ENCODE data around the gene STK32A. TPM values are rescaled to one million over a fixed set of nuclear protein-coding genes. Genes with fewer than 3 reads are reported as not detected.

The STK32A gene
- total RNA-seq, 2 experiments from 2014 or later = not detected

- no peaks in the 10 kb centered on the region for H3K9me3 Mint-ChIP-seq
- POLR2A ChIA-PET = no interaction called here
- H3K4me3 Mint-ChIP-seq = no peak overlapping the region
- H3K36me3 Mint-ChIP-seq (ENCODE audit: low read depth) = no peaks in the 10 kb centered on the region
- no peaks in the 10 kb centered on the region for H3K4me1 Mint-ChIP-seq
- no peaks in the 10 kb centered on the region for H3K27me3 Mint-ChIP-seq
- no peak for DNase-seq
- CTCF ChIA-PET = no interaction called here
- no peak overlapping the region for H3K27ac Mint-ChIP-seq
These were observed 159.2 kb downstream of the STK32A start for GRCh38 chr5:147393874-147394672.

GRCh38 chr5:147396070-147396823 lies 161.4 kb downstream of the STK32A start:
- Mint-ChIP-seq H3K36me3 (ENCODE audit: low read depth) (no peaks in the 10 kb centered on the region), H3K4me1 (no peaks in the 10 kb centered on the region), H3K27me3 (no peaks in the 10 kb centered on the region), H3K4me3 (no peak overlapping the region), H3K27ac (no peak overlapping the region), H3K9me3 (no peaks in the 10 kb centered on the region)
- no peak for DNase-seq
- ChIA-PET POLR2A (no interaction called here), CTCF (no interaction called here)

GRCh38 chr5:147397616-147398015 lies 162.8 kb downstream of the STK32A start:
- Mint-ChIP-seq H3K27me3 (no peaks in the 10 kb centered on the region), H3K4me1 (no peaks in the 10 kb centered on the region), H3K27ac (no peak overlapping the region), H3K36me3 (ENCODE audit: low read depth) (no peaks in the 10 kb centered on the region), H3K9me3 (no peaks in the 10 kb centered on the region), H3K4me3 (no peak overlapping the region)
- no peak for DNase-seq
- POLR2A ChIA-PET = no interaction called here
- CTCF ChIA-PET = no interaction called here

DNA sequence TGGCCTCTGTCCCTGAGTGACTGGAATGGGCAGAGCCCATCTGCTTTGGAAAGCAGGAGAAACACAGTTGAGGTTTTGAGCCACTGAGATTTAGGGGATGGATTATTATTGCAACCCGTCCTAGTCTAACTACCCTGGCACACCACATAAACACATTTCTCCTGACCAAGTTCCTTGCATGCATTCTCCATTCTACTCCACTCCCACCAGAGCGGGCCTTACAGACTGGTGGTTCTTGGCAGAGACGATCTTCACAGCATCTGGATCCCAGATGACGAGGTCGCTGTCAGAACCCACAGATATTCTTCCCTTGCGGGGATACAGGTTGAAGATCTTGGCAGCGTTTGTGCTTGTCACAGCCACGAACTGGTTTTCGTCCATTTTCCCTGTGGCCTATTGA lies 164.0 kb downstream of the STK32A start:
- ChIA-PET POLR2A (no interaction called here), CTCF (interaction anchor here (1.6 kb wide), 1 partner anchor 28 kb away, joined by 3 read pairs; no protein-coding TSS in a partner anchor)
- H3K27ac Mint-ChIP-seq = no peak overlapping the region
- H3K27me3 Mint-ChIP-seq = no peaks in the 10 kb centered on the region
- H3K9me3 Mint-ChIP-seq = no peaks in the 10 kb centered on the region
- no peaks in the 10 kb centered on the region for H3K4me1 Mint-ChIP-seq
- no peak overlapping the region for H3K4me3 Mint-ChIP-seq
- no peaks in the 10 kb centered on the region for H3K36me3 Mint-ChIP-seq (ENCODE audit: low read depth)
- DNase-seq = no peak

DNA sequence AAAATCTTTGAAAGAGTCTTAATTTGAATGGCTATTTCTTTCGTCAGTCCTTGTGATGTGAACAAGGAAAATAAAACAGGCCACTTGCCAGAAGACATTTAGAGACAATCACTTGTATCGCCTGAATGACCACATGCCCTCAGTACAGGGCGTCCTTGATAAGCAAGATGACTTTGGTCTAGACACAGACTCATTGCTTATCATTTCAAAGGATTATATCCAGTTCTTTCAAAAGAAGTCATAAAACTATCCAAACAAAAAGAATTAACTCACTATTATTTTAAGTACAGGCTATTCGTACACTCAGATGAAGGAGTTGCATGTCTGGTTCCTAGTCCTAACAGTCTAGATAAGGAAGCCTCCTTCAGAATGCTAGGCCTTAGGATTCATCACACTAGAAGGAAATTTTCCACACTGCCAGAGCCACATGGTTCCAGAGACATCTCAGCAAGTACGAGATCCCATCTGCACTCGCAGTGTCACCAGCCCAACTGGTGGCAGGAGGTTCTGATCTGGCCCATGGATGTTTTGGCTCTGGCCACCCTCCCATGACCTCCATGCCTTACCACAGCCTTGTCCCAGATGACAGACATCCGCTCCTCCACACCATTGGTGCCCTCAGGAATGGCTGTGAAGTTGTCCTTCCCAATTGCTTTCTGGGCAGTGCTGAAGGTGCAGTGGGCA lies 165.4 kb downstream of the STK32A start:
- CTCF ChIA-PET = interaction anchor here (1.6 kb wide), 1 partner anchor 27 kb away, joined by 3 read pairs; no protein-coding TSS in a partner anchor
- H3K36me3 Mint-ChIP-seq (ENCODE audit: low read depth) = no peaks in the 10 kb centered on the region
- POLR2A ChIA-PET = no interaction called here
- no peaks in the 10 kb centered on the region for H3K9me3 Mint-ChIP-seq
- no peak overlapping the region for H3K4me3 Mint-ChIP-seq
- no peaks in the 10 kb centered on the region for H3K27me3 Mint-ChIP-seq
- H3K27ac Mint-ChIP-seq = no peak overlapping the region
- no peak for DNase-seq
- H3K4me1 Mint-ChIP-seq = no peaks in the 10 kb centered on the region

DNA sequence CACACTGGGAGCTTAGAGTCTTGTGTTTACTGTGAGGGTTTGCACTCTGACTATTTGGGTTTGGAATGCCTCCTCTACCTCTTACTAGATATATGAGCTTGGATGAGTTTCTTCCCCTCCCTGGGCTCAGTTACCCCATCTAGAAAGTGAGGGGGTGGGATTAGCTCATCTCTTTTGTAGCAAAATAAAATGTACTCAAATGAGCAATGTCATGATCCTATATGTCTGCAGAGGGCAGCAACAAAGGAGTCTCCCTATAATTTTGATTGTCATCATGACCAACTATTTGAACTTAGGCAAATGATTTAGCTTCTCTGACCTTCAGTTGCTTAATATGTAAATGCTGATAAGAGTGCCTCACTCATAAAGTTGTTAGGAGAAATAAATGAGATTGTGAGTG lies 166.1 kb downstream of the STK32A start:
- no peak overlapping the region for H3K27ac Mint-ChIP-seq
- POLR2A ChIA-PET = no interaction called here
- H3K4me1 Mint-ChIP-seq = no peaks in the 10 kb centered on the region
- H3K9me3 Mint-ChIP-seq = no peaks in the 10 kb centered on the region
- DNase-seq = no peak
- CTCF ChIA-PET = no interaction called here
- H3K4me3 Mint-ChIP-seq = no peak overlapping the region
- no peaks in the 10 kb centered on the region for H3K27me3 Mint-ChIP-seq
- no peaks in the 10 kb centered on the region for H3K36me3 Mint-ChIP-seq (ENCODE audit: low read depth)

- Mint-ChIP-seq H3K27me3 (no peaks in the 10 kb centered on the region), H3K36me3 (ENCODE audit: low read depth) (no peaks in the 10 kb centered on the region), H3K27ac (no peak overlapping the region), H3K4me1 (no peaks in the 10 kb centered on the region), H3K4me3 (no peak overlapping the region), H3K9me3 (no peaks in the 10 kb centered on the region)
- ChIA-PET POLR2A (no interaction called here), CTCF (no interaction called here)
- DNase-seq = no peak
These were observed 169.1 kb downstream of the STK32A start for GRCh38 chr5:147403651-147404640.

DNA sequence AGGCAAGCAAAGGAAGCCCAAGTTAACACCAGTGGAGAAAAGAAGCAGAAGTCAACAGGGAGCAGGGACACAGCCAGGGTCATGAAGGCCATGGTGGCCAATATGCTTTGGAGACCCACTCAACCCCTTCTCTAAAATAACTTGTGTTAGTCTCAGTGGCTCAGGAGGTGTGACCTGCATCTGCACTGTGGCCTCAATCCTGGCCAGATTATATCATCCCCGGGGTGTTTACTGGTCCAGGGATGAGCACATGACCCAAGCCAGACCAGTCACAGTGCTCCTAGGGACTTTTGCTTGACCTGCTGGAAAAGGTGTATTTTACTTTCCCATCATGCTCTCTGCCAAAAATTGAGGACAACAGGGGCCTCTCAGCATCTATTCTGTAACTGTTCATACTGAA lies 169.9 kb downstream of the STK32A start:
- no peaks in the 10 kb centered on the region for H3K9me3 Mint-ChIP-seq
- H3K4me1 Mint-ChIP-seq = no peaks in the 10 kb centered on the region
- no peaks in the 10 kb centered on the region for H3K36me3 Mint-ChIP-seq (ENCODE audit: low read depth)
- H3K27me3 Mint-ChIP-seq = no peaks in the 10 kb centered on the region
- CTCF ChIA-PET = no interaction called here
- no peak for DNase-seq
- POLR2A ChIA-PET = no interaction called here
- H3K4me3 Mint-ChIP-seq = no peak overlapping the region
- H3K27ac Mint-ChIP-seq = no peak overlapping the region

GRCh38 chr5:147406636-147407035 lies 171.8 kb downstream of the STK32A start:
- Mint-ChIP-seq H3K9me3 (no peaks in the 10 kb centered on the region), H3K4me1 (no peaks in the 10 kb centered on the region), H3K27ac (no peak overlapping the region), H3K4me3 (no peak overlapping the region), H3K27me3 (no peaks in the 10 kb centered on the region), H3K36me3 (ENCODE audit: low read depth) (no peaks in the 10 kb centered on the region)
- ChIA-PET CTCF (no interaction called here), POLR2A (no interaction called here)
- DNase-seq = no peak

DNA sequence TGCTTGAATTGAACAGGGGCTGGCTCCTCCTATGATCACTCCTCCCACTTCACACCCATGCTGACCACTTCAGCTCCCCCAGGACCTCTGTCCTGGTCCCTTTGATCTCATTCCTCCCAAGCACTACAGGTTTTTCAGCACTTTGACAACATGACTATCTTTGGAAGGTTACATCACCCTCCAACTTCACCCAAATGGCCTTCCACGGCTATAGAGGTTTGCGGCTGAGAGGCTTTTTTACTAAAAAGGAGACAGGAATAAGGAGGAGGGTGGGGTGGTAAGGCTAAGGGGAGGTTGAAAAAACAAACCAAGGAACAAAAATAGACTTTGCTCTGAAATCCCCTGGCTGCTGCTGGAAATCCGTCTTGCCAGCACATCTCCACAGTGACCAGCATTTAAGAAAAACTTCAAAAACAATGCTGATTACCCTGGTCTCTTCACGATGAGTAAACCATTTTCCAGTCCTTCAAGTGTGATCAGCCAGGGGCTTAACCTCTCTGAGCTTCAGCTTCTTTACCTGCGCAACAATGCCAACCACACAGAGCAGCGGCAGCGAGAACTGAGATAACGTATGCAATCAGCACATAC lies 172.4 kb downstream of the STK32A start:
- Mint-ChIP-seq H3K9me3 (no peaks in the 10 kb centered on the region), H3K27ac (no peak overlapping the region), H3K27me3 (no peaks in the 10 kb centered on the region), H3K36me3 (ENCODE audit: low read depth) (no peaks in the 10 kb centered on the region), H3K4me3 (no peak overlapping the region), H3K4me1 (no peaks in the 10 kb centered on the region)
- ChIA-PET CTCF (no interaction called here), POLR2A (no interaction called here)
- DNase-seq = no peak

DNA sequence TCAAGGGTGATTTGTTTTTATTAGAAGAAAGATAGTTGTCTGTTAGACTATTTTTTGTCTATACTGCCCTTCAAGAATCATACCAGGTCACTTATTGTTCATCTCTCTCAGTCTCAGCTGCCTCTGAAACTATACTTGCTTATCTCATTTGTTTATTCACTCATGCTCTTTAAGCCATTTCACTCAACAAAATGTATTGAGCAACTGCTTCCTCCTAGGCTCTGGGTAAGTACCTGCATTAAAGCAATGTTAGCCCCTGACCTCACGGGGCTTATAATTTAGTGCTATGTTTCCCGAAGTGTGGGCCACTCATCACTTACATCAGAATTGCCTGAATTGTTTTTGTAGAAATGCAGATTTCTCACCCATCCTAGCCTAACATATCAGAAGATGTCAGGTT lies 174.2 kb downstream of the STK32A start:
- H3K9me3 Mint-ChIP-seq = no peaks in the 10 kb centered on the region
- H3K36me3 Mint-ChIP-seq (ENCODE audit: low read depth) = no peaks in the 10 kb centered on the region
- H3K4me3 Mint-ChIP-seq = no peak overlapping the region
- no peak overlapping the region for H3K27ac Mint-ChIP-seq
- H3K4me1 Mint-ChIP-seq = no peaks in the 10 kb centered on the region
- no peaks in the 10 kb centered on the region for H3K27me3 Mint-ChIP-seq
- ChIA-PET CTCF (no interaction called here), POLR2A (no interaction called here)
- DNase-seq = no peak

DNA sequence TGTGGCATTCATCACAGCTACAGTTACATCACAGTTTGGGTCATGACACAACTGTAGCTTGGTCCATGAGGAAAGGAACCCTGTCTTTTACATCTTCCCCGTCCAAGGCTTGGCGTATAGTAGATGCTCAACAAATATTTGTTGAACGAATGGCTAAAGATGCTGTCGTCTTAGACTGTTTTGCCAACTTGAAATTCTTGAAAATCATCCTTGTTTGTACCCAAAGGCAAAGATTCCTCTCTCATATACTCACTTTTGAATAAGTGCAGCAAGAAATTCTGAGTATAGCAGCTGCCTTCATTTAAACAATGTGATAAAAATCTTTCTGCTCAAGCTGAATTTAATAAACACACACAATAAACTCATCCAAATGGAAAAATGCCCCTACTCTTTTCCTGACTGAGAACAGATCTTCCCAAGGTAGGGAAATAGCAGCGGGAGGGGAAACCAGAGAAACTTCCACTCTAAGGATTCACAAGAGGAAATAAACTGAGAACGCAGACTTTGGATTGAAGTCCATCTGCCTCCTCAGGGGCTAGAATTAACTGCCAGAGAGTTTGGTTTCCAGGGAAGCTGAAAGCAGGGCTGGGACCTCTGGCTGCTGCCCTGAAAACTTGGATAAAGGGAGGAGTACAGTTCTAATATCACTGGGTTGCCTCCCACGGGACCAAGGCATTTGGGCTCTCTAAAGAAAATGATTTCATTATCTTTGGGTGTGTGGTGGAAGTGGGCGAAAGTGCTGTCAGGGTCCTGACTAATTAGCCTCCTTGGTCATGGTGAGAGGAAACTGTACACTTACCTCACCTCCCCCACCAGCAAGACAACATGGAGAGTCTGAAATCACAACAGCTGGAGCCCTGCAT lies 175.9 kb downstream of the STK32A start:
- no peak for DNase-seq
- ChIA-PET CTCF (no interaction called here), POLR2A (no interaction called here)
- Mint-ChIP-seq H3K4me3 (no peak overlapping the region), H3K9me3 (no peaks in the 10 kb centered on the region), H3K36me3 (ENCODE audit: low read depth) (no peaks in the 10 kb centered on the region), H3K27ac (no peak overlapping the region), H3K4me1 (no peaks in the 10 kb centered on the region), H3K27me3 (no peaks in the 10 kb centered on the region)
